Measurements from ENCODE around the gene SLC13A2.

DNA sequence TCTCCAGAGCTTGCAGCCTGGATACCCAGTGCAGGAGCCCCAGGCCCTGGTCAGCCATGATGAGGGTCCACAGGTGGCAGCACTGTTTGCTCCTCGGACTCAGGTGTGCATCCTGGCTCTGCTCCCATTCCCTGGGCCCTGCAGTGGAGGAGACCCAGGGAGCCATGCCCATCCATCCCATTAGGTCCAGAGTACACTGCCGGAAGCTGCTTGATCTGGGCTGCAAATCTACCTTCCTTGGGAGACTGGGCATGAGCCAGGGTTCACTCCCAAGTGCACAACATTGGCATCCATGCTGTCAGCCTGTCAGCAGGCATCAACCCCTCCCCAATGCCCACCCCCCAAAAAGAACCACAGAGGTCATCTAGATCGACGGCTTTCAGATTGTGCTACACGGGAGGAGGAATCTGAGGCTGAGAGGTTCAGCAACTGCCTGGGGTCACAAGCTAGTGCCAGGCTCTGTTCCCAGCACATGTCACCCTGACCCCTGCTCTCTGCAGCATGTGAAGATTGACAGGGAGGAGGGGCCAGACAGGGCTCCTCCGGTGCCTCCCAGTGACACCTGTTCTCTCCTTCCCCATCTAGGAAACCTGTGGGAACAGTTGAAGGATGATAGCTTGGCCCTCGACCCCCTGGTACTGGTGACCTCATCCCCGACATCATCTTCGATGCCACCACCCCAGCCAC is 63.2 kb downstream of the SLC13A2 start:
- TF ChIP-seq, protein P1, sequence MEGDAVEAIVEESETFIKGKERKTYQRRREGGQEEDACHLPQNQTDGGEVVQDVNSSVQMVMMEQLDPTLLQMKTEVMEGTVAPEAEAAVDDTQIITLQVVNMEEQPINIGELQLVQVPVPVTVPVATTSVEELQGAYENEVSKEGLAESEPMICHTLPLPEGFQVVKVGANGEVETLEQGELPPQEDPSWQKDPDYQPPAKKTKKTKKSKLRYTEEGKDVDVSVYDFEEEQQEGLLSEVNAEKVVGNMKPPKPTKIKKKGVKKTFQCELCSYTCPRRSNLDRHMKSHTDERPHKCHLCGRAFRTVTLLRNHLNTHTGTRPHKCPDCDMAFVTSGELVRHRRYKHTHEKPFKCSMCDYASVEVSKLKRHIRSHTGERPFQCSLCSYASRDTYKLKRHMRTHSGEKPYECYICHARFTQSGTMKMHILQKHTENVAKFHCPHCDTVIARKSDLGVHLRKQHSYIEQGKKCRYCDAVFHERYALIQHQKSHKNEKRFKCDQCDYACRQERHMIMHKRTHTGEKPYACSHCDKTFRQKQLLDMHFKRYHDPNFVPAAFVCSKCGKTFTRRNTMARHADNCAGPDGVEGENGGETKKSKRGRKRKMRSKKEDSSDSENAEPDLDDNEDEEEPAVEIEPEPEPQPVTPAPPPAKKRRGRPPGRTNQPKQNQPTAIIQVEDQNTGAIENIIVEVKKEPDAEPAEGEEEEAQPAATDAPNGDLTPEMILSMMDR (conservative IDR thresholded peaks at IDR 0.05 in 1 of 2, IDR thresholded peaks at IDR 0.05 in 1 of 2; ENCODE audit: extremely low read depth in 1 of 2, insufficient read depth in 1 of 2, low read depth in 1 of 2, low read length in 2 of 2): no peak
- no peak for TF ChIP-seq EZH2 (IDR thresholded peaks at IDR 0.05; ENCODE audit: borderline replicate concordance, low read length)
